ENCODE measurements around the gene CYP2B6. TPM values are rescaled to one million over a fixed set of nuclear protein-coding genes. Genes with fewer than 3 reads are reported as not detected.
"Not testable (repeated sequence)": the region's sequence is repeated elsewhere in the genome, so short reads cannot be mapped to it uniquely, and the experiment has no call there.

The CYP2B6 gene
- total RNA-seq, 1 donor from 2014 or later, result 1.9 TPM

DNA sequence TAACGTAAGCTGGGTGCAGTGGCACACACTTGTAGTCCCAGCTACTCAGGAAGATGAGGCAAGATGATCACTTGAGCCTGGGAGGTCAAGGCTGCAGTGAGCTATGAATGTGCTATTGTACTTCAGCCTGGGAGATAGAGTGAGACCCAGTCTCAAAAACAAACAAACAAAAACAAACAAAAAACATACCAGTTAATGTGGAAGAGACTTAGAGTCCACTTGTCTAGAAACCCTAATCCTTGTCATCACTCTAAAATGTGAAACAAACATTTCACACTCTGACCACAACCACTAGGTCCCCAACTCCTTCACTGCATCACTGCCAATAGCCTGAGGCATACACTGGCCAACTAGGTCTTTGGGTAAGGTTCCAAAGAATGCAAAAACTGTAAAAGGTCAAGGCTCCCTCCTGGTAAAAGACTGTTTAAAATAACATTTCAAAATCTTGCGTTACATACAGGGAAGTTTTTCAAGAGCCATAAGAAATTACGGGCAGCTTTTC is 28.6 kb upstream of the CYP2B6 start:
- no peaks in the 10 kb centered on the region for H3K9me3 ChIP-seq
- no peaks in the 10 kb centered on the region for H3K4me1 ChIP-seq
- H3K36me3 ChIP-seq, result no peaks in the 10 kb centered on the region
- H3K27ac ChIP-seq, result no peak overlapping the region
- no peak overlapping the region for H3K4me3 ChIP-seq
- no peak for TF ChIP-seq CTCF (IDR thresholded peaks at IDR 0.05)
- no peaks in the 10 kb centered on the region for H3K27me3 ChIP-seq
- DNase-seq (no peak), ATAC-seq (peak; percentile 58)
- intact Hi-C loops (cut with DNase I), result no loop called here

DNA sequence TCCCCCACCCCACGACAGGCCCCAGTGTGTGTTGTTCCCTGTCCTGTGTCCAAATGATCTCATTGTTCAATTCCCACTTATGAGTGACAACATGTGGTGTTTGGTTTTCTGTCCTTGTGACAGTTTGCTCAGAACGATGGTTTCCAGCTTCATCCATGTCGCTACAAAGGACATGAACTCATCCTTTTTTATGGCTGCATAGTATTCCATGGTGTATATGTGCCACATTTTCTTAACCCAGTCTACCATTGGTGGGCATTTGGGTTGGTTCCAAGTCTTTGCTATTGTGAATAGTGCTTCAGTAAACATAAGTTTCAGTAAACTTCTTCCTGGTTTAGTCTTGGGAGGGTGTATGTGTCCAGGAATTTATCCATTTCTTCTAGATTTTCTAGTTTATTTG is 26.7 kb upstream of the CYP2B6 start:
- H3K9me3 ChIP-seq; H3K4me3 ChIP-seq; ATAC-seq; H3K27ac ChIP-seq; H3K4me1 ChIP-seq; DNase-seq; H3K36me3 ChIP-seq; intact Hi-C loops (cut with DNase I); H3K27me3 ChIP-seq: not testable (repeated sequence)

GRCh38 chr19:40965351-40965750 is 25.7 kb upstream of the CYP2B6 start:
- H3K27me3 ChIP-seq; DNase-seq; H3K27ac ChIP-seq; H3K4me1 ChIP-seq; H3K36me3 ChIP-seq; ATAC-seq; H3K9me3 ChIP-seq; H3K4me3 ChIP-seq; intact Hi-C loops (cut with DNase I): not testable (repeated sequence)

DNA sequence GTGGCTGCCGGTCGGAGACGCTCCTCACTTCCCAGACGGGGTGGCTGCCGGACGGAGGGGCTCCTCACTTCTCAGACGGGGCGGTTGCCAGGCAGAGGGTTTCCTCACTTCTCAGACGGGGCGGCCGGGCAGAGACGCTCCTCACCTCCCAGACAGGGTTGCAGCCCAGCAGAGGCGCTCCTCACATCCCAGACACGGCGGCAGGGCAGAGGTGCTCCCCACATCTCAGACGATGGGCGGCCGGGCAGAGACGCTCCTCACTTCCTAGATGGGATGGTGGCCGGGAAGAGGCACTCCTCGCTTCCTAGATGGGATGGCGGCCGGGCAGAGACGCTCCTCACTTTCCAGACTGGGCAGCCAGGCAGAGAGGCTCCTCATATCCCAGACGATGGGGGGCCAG is 24.5 kb upstream of the CYP2B6 start:
- DNase-seq; H3K4me1 ChIP-seq; H3K9me3 ChIP-seq; H3K27ac ChIP-seq; H3K27me3 ChIP-seq; intact Hi-C loops (cut with DNase I); ATAC-seq; H3K36me3 ChIP-seq; H3K4me3 ChIP-seq: not testable (repeated sequence)

DNA sequence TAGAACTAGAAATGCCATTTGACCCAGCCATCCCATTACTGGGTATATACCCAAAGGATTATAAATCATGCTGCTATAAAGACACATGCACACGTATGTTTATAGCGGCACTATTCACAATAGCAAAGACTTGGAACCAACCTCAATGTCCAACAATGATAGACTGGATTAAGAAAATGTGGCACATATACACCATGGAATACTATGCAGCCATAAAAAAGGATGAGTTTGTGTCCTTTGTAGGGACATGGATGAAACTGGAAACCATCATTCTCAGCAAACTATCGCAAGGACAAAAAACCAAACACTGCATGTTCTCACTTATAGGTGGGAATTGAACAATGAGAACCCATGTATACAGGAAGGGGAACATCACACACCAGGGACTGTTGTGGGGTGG is 23.0 kb upstream of the CYP2B6 start:
- H3K36me3 ChIP-seq; H3K27ac ChIP-seq; H3K4me3 ChIP-seq; intact Hi-C loops (cut with DNase I); H3K9me3 ChIP-seq; H3K4me1 ChIP-seq; H3K27me3 ChIP-seq; DNase-seq; ATAC-seq: not testable (repeated sequence)

DNA sequence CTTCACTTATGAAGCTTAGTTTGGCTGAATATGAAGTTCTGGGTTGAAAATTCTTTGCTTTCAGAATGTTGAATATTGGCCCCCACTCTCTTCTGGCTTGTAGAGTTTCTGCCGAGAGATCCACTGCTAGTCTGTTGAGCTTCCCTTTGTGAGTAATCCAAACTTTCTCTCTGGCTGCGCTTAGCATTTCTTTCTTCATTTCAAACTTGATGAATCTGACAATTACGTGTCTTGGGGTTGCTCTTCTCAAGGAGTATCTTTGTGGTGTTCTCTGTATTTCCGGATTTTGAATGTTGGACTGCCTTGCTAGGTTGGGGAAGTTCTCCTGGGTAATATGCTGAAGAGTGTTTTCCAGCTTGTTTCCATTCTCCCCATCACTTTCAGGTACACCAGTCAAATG is 21.4 kb upstream of the CYP2B6 start:
- intact Hi-C loops (cut with DNase I), result loop anchor here (10.0 kb wide), 1 partner anchor 165 kb away; no protein-coding TSS in a partner anchor
- H3K4me3 ChIP-seq, ATAC-seq, H3K27ac ChIP-seq, H3K4me1 ChIP-seq, H3K9me3 ChIP-seq, H3K27me3 ChIP-seq, DNase-seq, H3K36me3 ChIP-seq: not testable (repeated sequence)

- not testable (repeated sequence) for H3K9me3 ChIP-seq, ATAC-seq, DNase-seq, H3K4me1 ChIP-seq, H3K27ac ChIP-seq, H3K27me3 ChIP-seq, H3K36me3 ChIP-seq, H3K4me3 ChIP-seq
- intact Hi-C loops (cut with DNase I), result loop anchor here (10.0 kb wide), 1 partner anchor 164 kb away; no protein-coding TSS in a partner anchor
These were observed 20.4 kb upstream of the CYP2B6 start for GRCh38 chr19:40970396-40971345.

- peak; percentile 98 for TF ChIP-seq CTCF (IDR thresholded peaks at IDR 0.05)
- intact Hi-C loops (cut with DNase I), result loop anchor here (10.0 kb wide), 1 partner anchor 160 kb away; no protein-coding TSS in a partner anchor
- Histone ChIP-seq H3K27me3 (peaks cover 4% of the 10 kb centered on the region), H3K9me3 (no peaks in the 10 kb centered on the region), H3K4me3 (no peak overlapping the region), H3K36me3 (no peaks in the 10 kb centered on the region), H3K27ac (no peak overlapping the region), H3K4me1 (no peaks in the 10 kb centered on the region)
- DNase-seq (peak; percentile 72), ATAC-seq (peak; percentile 94)
These were observed 16.4 kb upstream of the CYP2B6 start for GRCh38 chr19:40974633-40975037.
